SK-N-SH (cell line): Measurements from ENCODE around the gene RANBP2.
"Not testable (repeated sequence)": the region's sequence is repeated elsewhere in the genome, so short reads cannot be mapped to it uniquely, and the experiment has no call there.

Source experiments
- CHD2 ChIP-seq: fragments of 150-350 bp; IDR thresholded peaks from 2 replicates; pipeline ENCODE4 v1.6.1; 2018; ENCODE audit warnings: low read length; ENCODE audit not compliant: partially characterized antibody
- CTCF ChIP-seq: fragments of 200-600 bp; sonication (generic); IDR thresholded peaks from 2 replicates; pipeline ENCODE4 v1.6.1; 2017; ENCODE audit warnings: antibody characterized with exemption, mild to moderate bottlenecking, moderate library complexity
- EP300 ChIP-seq, 2 experiments: IDR thresholded peaks; 2 replicates each; pipeline versions ENCODE4 v1.4.0 to v1.6.1; 2012; ENCODE audit warnings: borderline replicate concordance in 1 of 2, low read depth in 1 of 2, low read length in 1 of 2
- EZH2phosphoT487 ChIP-seq: fragments of 200-600 bp; sonication (generic); IDR thresholded peaks from 2 replicates; pipeline ENCODE4 v1.6.1; 2017; ENCODE audit warnings: low read depth, mixed run types, mild to moderate bottlenecking, antibody characterized with exemption, moderate library complexity, borderline replicate concordance
- MAX ChIP-seq: IDR thresholded peaks from 2 replicates; pipeline ENCODE4 v1.4.0; 2012; ENCODE audit warnings: low read depth
- MEF2A ChIP-seq: IDR thresholded peaks from 2 replicates; pipeline ENCODE4 v1.4.0; 2012; ENCODE audit warnings: low read depth, borderline replicate concordance
- RAD21 ChIP-seq: IDR thresholded peaks from 2 replicates; pipeline ENCODE4 v1.6.1; 2012; ENCODE audit warnings: mild to moderate bottlenecking, low read length
- REST ChIP-seq: IDR thresholded peaks from 2 replicates; pipeline ENCODE4 v1.6.1; 2012; ENCODE audit warnings: mild to moderate bottlenecking, low read depth, low read length, moderate library complexity
- RFX5 ChIP-seq: IDR thresholded peaks from 2 replicates; pipeline ENCODE4 v1.6.1; 2012; ENCODE audit warnings: mild to moderate bottlenecking, improper control_type of control experiment, low read length
- TAF1 ChIP-seq: IDR thresholded peaks from 2 replicates; pipeline ENCODE4 v1.6.1; 2012; ENCODE audit warnings: low read depth, mild to moderate bottlenecking, low read length, moderate library complexity, borderline replicate concordance
- TCF12 ChIP-seq: IDR thresholded peaks from 2 replicates; pipeline ENCODE4 v1.4.0; 2012
- TEAD4 ChIP-seq: IDR thresholded peaks from 2 replicates; pipeline ENCODE4 v1.4.0; 2012; ENCODE audit warnings: mild to moderate bottlenecking, borderline replicate concordance; ENCODE audit not compliant: insufficient read depth
- YY1 ChIP-seq: IDR thresholded peaks from 2 replicates; pipeline ENCODE4 v1.4.0; 2012; ENCODE audit warnings: low read depth, mild to moderate bottlenecking

- not testable (repeated sequence) for TF ChIP-seq RAD21; MEF2A; CTCF; CHD2; YY1; MAX; REST; EZH2phosphoT487; RFX5; TEAD4; EP300 (IDR thresholded peaks at IDR 0.05; ENCODE audit: borderline replicate concordance in 1 of 2, low read depth in 1 of 2, low read length in 1 of 2); TAF1
- TF ChIP-seq TCF12, result peak; percentile 24; the same call in 1 of the 2 replicates
Measured at GRCh38 chr2:108677239-108677744, 42.0 kb upstream of the RANBP2 start.
